HepG2 (cell line): ENCODE data around the gene SLC45A3. TPM values are rescaled to one million over a fixed set of nuclear protein-coding genes. Genes with fewer than 3 reads are reported as not detected.

Source experiments
- ATAC-seq: fragments of 200-7000 bp; cut with Tn5 transposase; 3 replicates; pipeline ENCODE4 v1.9.1; 2020; ENCODE audit warnings: mild to moderate bottlenecking, moderate library complexity
- BruUV-seq: library from RNA; stranded (reverse); fragments of 400-500 nt; replicated peaks from 2 replicates; lab custom pipeline; 2021; lab: Mats Ljungman, UMichigan
- CTCF ChIA-PET: fragments of 300-600 bp; formaldehyde crosslinking; extraction: SDS; loops from one replicate; lab custom pipeline; 2021; ENCODE audit warnings: low total read pairs, inconsistent platforms, low intra/inter-chr PET ratio; lab: Yijun Ruan, JAX
- POLR2A ChIA-PET: fragments of 350-600 bp; sonication (Branson Sonifier 250); formaldehyde crosslinking; loops from one replicate; lab custom pipeline; 2020; ENCODE audit warnings: antibody characterized with exemption, inconsistent platforms; lab: Yijun Ruan, JAX
- DNase-seq: peaks from one replicate; pipeline ENCODE4 v3.0.0-alpha.2; 2015; ENCODE audit warnings: low spot score
- FAIRE-seq: peaks from 3 replicates; lab custom pipeline; 2011; peaks lifted over from hg19 to GRCh38; lab: Jason Lieb, UNC
- H2AFZ ChIP-seq: one replicate; pipeline ENCODE4 v1.6.1; 2011; ENCODE audit warnings: low read length, inconsistent platforms
- H3K27ac ChIP-seq: fragments of 300-600 bp; 3 replicates; pipeline ENCODE4 v1.8.0; 2011; ENCODE audit warnings: mixed run types, mild to moderate bottlenecking, mixed read lengths, low read length, inconsistent platforms; ENCODE audit not compliant: insufficient read depth; ENCODE audit errors: extremely low read length
- H3K27me3 ChIP-seq, 2 experiments: fragments of 200-600 bp in 1 of 2; 2 replicates in 1 of 2; 3 replicates in 1 of 2; pipeline versions ENCODE4 v1.6.0 to v1.8.0; 2011; ENCODE audit warnings: low read length in 2 of 2, mild to moderate bottlenecking in 2 of 2, moderate library complexity in 2 of 2, inconsistent platforms in 1 of 2; ENCODE audit not compliant: insufficient read depth in 2 of 2, control insufficient read depth in 1 of 2
- H3K36me3 ChIP-seq, 2 experiments: fragments of 200-600 bp in 1 of 2; replicated peaks in 1 of 2; 2 replicates in 1 of 2; 3 replicates in 1 of 2; pipeline versions ENCODE4 v1.5.1 to v1.8.0; 2011; ENCODE audit warnings: low read length in 2 of 2, inconsistent platforms in 1 of 2; ENCODE audit not compliant: insufficient read depth in 2 of 2, control insufficient read depth in 1 of 2
- H3K4me1 ChIP-seq: 2 replicates; pipeline ENCODE4 v1.5.1; 2012; ENCODE audit warnings: low read length, inconsistent platforms; ENCODE audit not compliant: insufficient read depth
- H3K4me2 ChIP-seq: 2 replicates; pipeline ENCODE4 v1.6.0; 2011; ENCODE audit warnings: low read depth, low read length, inconsistent platforms
- H3K4me3 ChIP-seq, 3 experiments: fragments of 200-600 bp in 1 of 3; sonication (generic), shearing (Covaris generic) in 1 of 3; replicated peaks in 1 of 3; 2 replicates each; pipeline ENCODE4 v1.5.1; 2011 to 2016; ENCODE audit warnings: low read length in 3 of 3, inconsistent platforms in 2 of 3, low read depth in 2 of 3, mild to moderate bottlenecking in 2 of 3, control low read depth in 1 of 3, mixed read lengths in 1 of 3; ENCODE audit not compliant: insufficient read depth in 1 of 3
- H3K79me2 ChIP-seq: one replicate; pipeline ENCODE4 v1.6.1; 2011; ENCODE audit warnings: low read length, inconsistent platforms; ENCODE audit not compliant: insufficient read depth
- H3K9ac ChIP-seq: 2 replicates; pipeline ENCODE4 v1.6.0; 2011; ENCODE audit warnings: mild to moderate bottlenecking, low read depth, low read length, inconsistent platforms; ENCODE audit not compliant: insufficient read depth
- H3K9me3 ChIP-seq: 2 replicates; pipeline ENCODE4 v1.5.1; 2012; ENCODE audit warnings: mild to moderate bottlenecking, low read length
- H4K20me1 ChIP-seq: 2 replicates; pipeline ENCODE4 v1.6.0; 2011; ENCODE audit warnings: inconsistent platforms, mild to moderate bottlenecking, low read length, moderate library complexity; ENCODE audit not compliant: insufficient read depth
- FLYWCH1 ChIP-seq: sonication (generic); formaldehyde crosslinking; IDR thresholded peaks from 2 replicates; pipeline ENCODE4 v1.8.1; 2023; ENCODE audit warnings: mild to moderate bottlenecking, missing genetic modification reagents
- HDAC2 ChIP-seq: sonication (generic); formaldehyde crosslinking; IDR thresholded peaks from 2 replicates; pipeline ENCODE4 v1.4.0; 2020; ENCODE audit warnings: missing genetic modification reagents
- MIXL1 ChIP-seq: IDR thresholded peaks from 2 replicates; pipeline ENCODE4 v1.6.1; 2016
- NFIB ChIP-seq: sonication (generic); formaldehyde crosslinking; IDR thresholded peaks from 2 replicates; pipeline ENCODE4 v1.9.0; 2021; ENCODE audit warnings: missing genetic modification reagents, mild to moderate bottlenecking, borderline replicate concordance
- NFYC ChIP-seq: IDR thresholded peaks from 2 replicates; pipeline ENCODE4 v1.6.1; 2016; ENCODE audit warnings: missing genetic modification reagents, missing compliant biosample characterization
- NR2F2 ChIP-seq: IDR thresholded peaks from 2 replicates; pipeline ENCODE4 v1.6.1; 2012; ENCODE audit warnings: low read depth, inconsistent platforms, borderline replicate concordance
- PPARG ChIP-seq: conservative IDR thresholded peaks from 2 replicates; pipeline ENCODE4 v1.6.1; 2016; ENCODE audit warnings: missing biosample characterization, missing genetic modification reagents
- RARA ChIP-seq: IDR thresholded peaks from 2 replicates; pipeline ENCODE4 v1.6.1; 2016; ENCODE audit warnings: missing genetic modification reagents, missing compliant biosample characterization
- SMAD3 ChIP-seq: sonication (generic); formaldehyde crosslinking; IDR thresholded peaks from 2 replicates; pipeline ENCODE4 v1.4.0; 2020; ENCODE audit warnings: missing genetic modification reagents
- SMYD3 ChIP-seq: sonication (generic); formaldehyde crosslinking; IDR thresholded peaks from 2 replicates; pipeline ENCODE4 v1.8.1; 2023; ENCODE audit warnings: mild to moderate bottlenecking, missing genetic modification reagents
- ZBTB42 ChIP-seq: sonication (generic); formaldehyde crosslinking; IDR thresholded peaks from 2 replicates; pipeline ENCODE4 v1.5.0; 2020; ENCODE audit warnings: mild to moderate bottlenecking, missing genetic modification reagents
- ZFP1 ChIP-seq: IDR thresholded peaks from 2 replicates; pipeline ENCODE4 v1.6.1; 2016
- ZNF224 ChIP-seq: sonication (generic); formaldehyde crosslinking; IDR thresholded peaks from 2 replicates; pipeline ENCODE4 v1.5.0; 2020; ENCODE audit warnings: mild to moderate bottlenecking, missing genetic modification reagents
- ZNF749 ChIP-seq: sonication (generic); formaldehyde crosslinking; IDR thresholded peaks from 2 replicates; pipeline ENCODE4 v1.8.0; 2022; ENCODE audit warnings: mild to moderate bottlenecking, missing genetic modification reagents, moderate library complexity, borderline replicate concordance
- ZNF879 ChIP-seq: sonication (generic); formaldehyde crosslinking; IDR thresholded peaks from 2 replicates; pipeline ENCODE4 v1.8.1; 2023; ENCODE audit warnings: missing genetic modification reagents
- WGBS: methylation state at CpG from one replicate; pipeline ENCODE4 v1.1.6; 2017; ENCODE audit warnings: low lambda C conversion rate; 5-methylcytosine and 5-hydroxymethylcytosine counted together
- in situ Hi-C: cut with HindIII; loops from 2 replicates; pipeline ENCODE4 v1.10.0; 2017; ENCODE audit warnings: low pct_unique_long_range_greater_than_20kb; ENCODE audit not compliant: extremely low pct_ligation_motif_present
- intact Hi-C: fragments of 100-400 bp; cut with micrococcal nuclease; formaldehyde crosslinking; loops from one replicate; pipeline ENCODE4 v1.10.0; 2022; ENCODE audit not compliant: unreplicated experiment
- polyA plus RNA-seq, 8 experiments: library from polyadenylated mRNA; depleted of rRNA in 3 of 8; stranded (reverse) in 7 of 8; unstranded in 1 of 8; fragments of >200 nt; fragmentation: Illumina TruSeq in 4 of 8; extraction: Trizol in 4 of 8; gene quantifications; 2 replicates each; pipeline versions ENCODE4 v1.2.1 to v1.2.3, GENCODE V29; 2011 to 2016; ENCODE audit warnings: low read depth in 4 of 8, missing spikeins in 1 of 8, mixed read lengths in 1 of 8; ENCODE audit not compliant: insufficient read depth in 1 of 8
- total RNA-seq, 5 experiments: library from RNA; depleted of rRNA; stranded (reverse); fragments of >200 nt; fragmentation: Illumina TruSeq; extraction: Trizol; gene quantifications; 2 replicates each; pipeline ENCODE4 v1.2.3, GENCODE V29; 2016; ENCODE audit warnings: low read depth in 1 of 5
- TF ChIP-seq, protein P1 (sequence below): sonication (generic); formaldehyde crosslinking; IDR thresholded peaks from 2 replicates; pipeline ENCODE4 v1.4.0; 2020; ENCODE audit warnings: mild to moderate bottlenecking, missing genetic modification reagents, borderline replicate concordance
- TF ChIP-seq, protein P2 (sequence below): sonication (generic); formaldehyde crosslinking; IDR thresholded peaks from 2 replicates; pipeline ENCODE4 v1.4.0; 2020; ENCODE audit warnings: missing genetic modification reagents, low read depth, mild to moderate bottlenecking, borderline replicate concordance

The SLC45A3 gene
- total and polyA plus RNA-seq, 2 of the 13 experiments (the other 11 are each of a cell fraction or from before 2014, with no cell fraction given) = 3.4 to 4.1 TPM

DNA sequence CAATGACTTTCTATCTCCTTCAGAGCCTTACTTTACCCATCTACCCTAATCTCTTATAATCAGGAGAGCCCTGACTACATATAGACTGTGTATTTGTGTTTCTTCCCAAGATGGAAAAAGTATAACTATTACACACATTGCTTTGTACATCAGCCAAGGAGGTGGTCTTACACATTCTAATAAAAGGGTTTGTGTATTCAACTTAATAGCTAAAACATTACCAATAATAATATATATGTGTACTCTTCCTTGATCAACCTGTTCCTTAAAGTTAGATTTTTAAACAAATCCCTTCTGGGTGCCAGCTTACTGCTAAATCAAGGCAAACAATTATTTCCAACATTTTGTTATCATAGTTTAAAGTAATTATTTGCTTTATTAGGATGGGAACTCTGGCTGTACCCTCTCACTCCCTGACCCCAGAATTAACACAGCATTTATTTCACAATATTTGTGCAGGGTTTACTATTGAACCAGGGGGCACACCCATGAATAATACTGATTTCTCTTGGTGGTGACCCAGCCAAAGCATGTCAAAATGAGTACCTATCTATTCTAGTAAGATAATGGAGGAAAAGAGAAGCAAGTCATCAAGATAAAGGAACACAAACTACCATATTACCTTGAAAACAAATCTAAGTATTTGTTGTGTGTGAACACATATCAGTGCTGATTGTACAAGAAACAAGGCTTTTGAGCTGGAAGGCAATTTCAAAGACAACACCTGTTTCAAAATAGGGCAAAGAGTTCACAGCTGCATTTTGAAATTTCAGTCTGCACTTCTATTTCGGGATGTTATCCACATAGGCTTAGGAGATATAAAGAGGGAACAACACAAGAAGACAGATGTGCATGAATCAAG is 30.1 kb upstream of the SLC45A3 start (continued):
- TF ChIP-seq, protein P1, sequence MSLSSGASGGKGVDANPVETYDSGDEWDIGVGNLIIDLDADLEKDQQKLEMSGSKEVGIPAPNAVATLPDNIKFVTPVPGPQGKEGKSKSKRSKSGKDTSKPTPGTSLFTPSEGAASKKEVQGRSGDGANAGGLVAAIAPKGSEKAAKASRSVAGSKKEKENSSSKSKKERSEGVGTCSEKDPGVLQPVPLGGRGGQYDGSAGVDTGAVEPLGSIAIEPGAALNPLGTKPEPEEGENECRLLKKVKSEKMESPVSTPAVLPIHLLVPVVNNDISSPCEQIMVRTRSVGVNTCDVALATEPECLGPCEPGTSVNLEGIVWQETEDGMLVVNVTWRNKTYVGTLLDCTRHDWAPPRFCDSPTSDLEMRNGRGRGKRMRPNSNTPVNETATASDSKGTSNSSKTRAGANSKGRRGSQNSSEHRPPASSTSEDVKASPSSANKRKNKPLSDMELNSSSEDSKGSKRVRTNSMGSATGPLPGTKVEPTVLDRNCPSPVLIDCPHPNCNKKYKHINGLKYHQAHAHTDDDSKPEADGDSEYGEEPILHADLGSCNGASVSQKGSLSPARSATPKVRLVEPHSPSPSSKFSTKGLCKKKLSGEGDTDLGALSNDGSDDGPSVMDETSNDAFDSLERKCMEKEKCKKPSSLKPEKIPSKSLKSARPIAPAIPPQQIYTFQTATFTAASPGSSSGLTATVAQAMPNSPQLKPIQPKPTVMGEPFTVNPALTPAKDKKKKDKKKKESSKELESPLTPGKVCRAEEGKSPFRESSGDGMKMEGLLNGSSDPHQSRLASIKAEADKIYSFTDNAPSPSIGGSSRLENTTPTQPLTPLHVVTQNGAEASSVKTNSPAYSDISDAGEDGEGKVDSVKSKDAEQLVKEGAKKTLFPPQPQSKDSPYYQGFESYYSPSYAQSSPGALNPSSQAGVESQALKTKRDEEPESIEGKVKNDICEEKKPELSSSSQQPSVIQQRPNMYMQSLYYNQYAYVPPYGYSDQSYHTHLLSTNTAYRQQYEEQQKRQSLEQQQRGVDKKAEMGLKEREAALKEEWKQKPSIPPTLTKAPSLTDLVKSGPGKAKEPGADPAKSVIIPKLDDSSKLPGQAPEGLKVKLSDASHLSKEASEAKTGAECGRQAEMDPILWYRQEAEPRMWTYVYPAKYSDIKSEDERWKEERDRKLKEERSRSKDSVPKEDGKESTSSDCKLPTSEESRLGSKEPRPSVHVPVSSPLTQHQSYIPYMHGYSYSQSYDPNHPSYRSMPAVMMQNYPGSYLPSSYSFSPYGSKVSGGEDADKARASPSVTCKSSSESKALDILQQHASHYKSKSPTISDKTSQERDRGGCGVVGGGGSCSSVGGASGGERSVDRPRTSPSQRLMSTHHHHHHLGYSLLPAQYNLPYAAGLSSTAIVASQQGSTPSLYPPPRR (CRISPR knock-in tag) = peak; percentile 72; the same call in 1 of the 2 replicates
- TF ChIP-seq NR2F2 (0 out of 2 replicates have a peak, but pooled peaks have one; percentile 40), SMYD3 (CRISPR knock-in tag) (0 out of 2 replicates have a peak, but pooled peaks have one; percentile 13), RARA (peak; percentile 67), SMAD3 (CRISPR knock-in tag) (0 out of 2 replicates have a peak, but pooled peaks have one; percentile 13), MIXL1 (CRISPR knock-in tag) (0 out of 2 replicates have a peak, but pooled peaks have one; percentile 18)

DNA sequence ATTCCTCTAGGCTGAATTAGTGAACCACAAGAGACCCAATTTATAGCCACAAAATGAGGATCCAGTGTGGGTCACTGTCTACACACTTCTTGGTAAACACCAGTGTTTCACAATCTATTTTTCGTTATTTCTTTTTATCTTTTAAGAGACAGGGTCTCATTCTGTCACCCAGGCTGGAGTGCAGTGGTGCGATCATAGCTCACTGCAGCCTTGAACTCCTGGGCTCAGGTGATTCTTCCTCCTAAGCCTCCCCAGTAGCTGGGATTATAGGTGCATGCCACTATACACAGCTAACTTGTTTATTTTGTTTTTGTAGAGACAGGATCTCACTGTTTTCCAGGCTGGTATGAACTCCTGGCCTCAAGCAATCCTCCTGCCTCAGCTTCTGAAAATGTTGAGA is 29.3 kb upstream of the SLC45A3 start:
- peak; percentile 48 for DNase-seq
- no peak overlapping the region; a peak in 1 of 6 replicates for H3K4me3 ChIP-seq
- H4K20me1 ChIP-seq = no peaks in the 10 kb centered on the region
- CTCF ChIA-PET = interaction anchor here (1.2 to 4.4 kb wide), 3 partner anchors 45 to 118 kb away, joined by 3 to 83 read pairs (median 7); no protein-coding TSS in a partner anchor
- H2AFZ ChIP-seq = no peak overlapping the region
- peaks cover 78% of the 10 kb centered on the region for H3K4me1 ChIP-seq
- ATAC-seq = peak; percentile 61
- no peaks in the 10 kb centered on the region for H3K36me3 ChIP-seq
- H3K79me2 ChIP-seq = no peaks in the 10 kb centered on the region
- H3K9ac ChIP-seq = no peak overlapping the region
- no peak for FAIRE-seq
- intact Hi-C loops (loop anchor here (2.0 kb wide), 2 partner anchors 37 to 117 kb away; no protein-coding TSS in a partner anchor), in situ Hi-C loops (no loop called here)
- no peaks in the 10 kb centered on the region for H3K27me3 ChIP-seq
- peak overlapping the region; percentile 53 for H3K27ac ChIP-seq
- no TSS peak for BruUV-seq
- peak overlapping the region; percentile 28 for H3K4me2 ChIP-seq
- POLR2A ChIA-PET = interaction anchor here (1.1 to 2.2 kb wide), 5 partner anchors 16 to 77 kb away, joined by 3 to 16 read pairs (median 7); partner anchors contain the start of gene SLC45A3
- 0% methylated on average over 2 of the region's 2 CpGs for WGBS
- H3K9me3 ChIP-seq = no peaks in the 10 kb centered on the region
- TF ChIP-seq ZNF879 (CRISPR knock-in tag) (no peak), NFIB (CRISPR knock-in tag) (no peak), HDAC2 (CRISPR knock-in tag) (peak; percentile 74), NFYC (CRISPR knock-in tag) (no peak), FLYWCH1 (CRISPR knock-in tag) (no peak), PPARG (CRISPR knock-in tag) (0 out of 2 replicates have a peak, but pooled peaks have one; percentile 22), ZFP1 (CRISPR knock-in tag) (no peak), ZNF224 (CRISPR knock-in tag) (no peak), ZNF749 (CRISPR knock-in tag) (no peak), ZBTB42 (CRISPR knock-in tag) (no peak)
- TF ChIP-seq, protein P2, sequence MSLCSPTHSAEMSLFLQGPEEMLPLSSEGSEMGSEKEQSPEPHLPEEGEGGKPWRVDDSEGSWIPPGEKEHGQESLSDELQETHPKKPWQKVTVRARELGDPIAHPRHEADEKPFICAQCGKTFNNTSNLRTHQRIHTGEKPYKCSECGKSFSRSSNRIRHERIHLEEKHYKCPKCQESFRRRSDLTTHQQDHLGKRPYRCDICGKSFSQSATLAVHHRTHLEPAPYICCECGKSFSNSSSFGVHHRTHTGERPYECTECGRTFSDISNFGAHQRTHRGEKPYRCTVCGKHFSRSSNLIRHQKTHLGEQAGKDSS (CRISPR knock-in tag) = no peak
